ENCODE results near the gene GPANK1.

The GPANK1 gene

GRCh38 chr6:31690231-31691077, 25.7 kb upstream of the GPANK1 start:
- H3K23ac ChIP-seq (ENCODE audit: low read length) = peak overlapping the region; percentile 66
- H3K27me3 ChIP-seq (ENCODE audit: insufficient read depth, low read length, poor library complexity) = no peaks in the 10 kb centered on the region
- H2BK5ac ChIP-seq (ENCODE audit: low read length) = no peak overlapping the region
- WGBS (ENCODE audit: extremely low coverage, insufficient coverage, low lambda C conversion rate) = no CpG with 5 or more reads among the region's 10 CpGs
- no peak overlapping the region for H2AK5ac ChIP-seq (ENCODE audit: low read length)
- peaks cover 29% of the 10 kb centered on the region for H3K36me3 ChIP-seq (ENCODE audit: control insufficient read depth, insufficient read depth, low read length)
- DNase-seq = peak; percentile 78
- H4K8ac ChIP-seq (ENCODE audit: low read depth, low read length) = no peak overlapping the region
- H2BK15ac ChIP-seq (replicated peaks; ENCODE audit: low read depth) = no peak overlapping the region
- no peak overlapping the region for H4K5ac ChIP-seq (ENCODE audit: low read length)
- H3K4me3 ChIP-seq (ENCODE audit: low read length) = no peak overlapping the region
- H3K27ac ChIP-seq (ENCODE audit: low read depth, low read length) = peak overlapping the region; percentile 68
- no peak overlapping the region for H3K18ac ChIP-seq (ENCODE audit: low read length)
- H3K9ac ChIP-seq (ENCODE audit: low read length) = peak overlapping the region; percentile 44
- H2BK120ac ChIP-seq (ENCODE audit: low read depth, low read length) = no peak overlapping the region
- H3K4me2 ChIP-seq (ENCODE audit: low read length) = no peak overlapping the region
- no peaks in the 10 kb centered on the region for H3K79me1 ChIP-seq (ENCODE audit: low read length)
- peak overlapping the region; percentile 79 for H3K56ac ChIP-seq (ENCODE audit: low read length)
- peaks cover 8% of the 10 kb centered on the region for H3K4me1 ChIP-seq (ENCODE audit: control insufficient read depth, low read depth, low read length)
- no peak overlapping the region for H3K4ac ChIP-seq (ENCODE audit: low read depth, low read length)
- no peaks in the 10 kb centered on the region for H3K79me2 ChIP-seq (ENCODE audit: control insufficient read depth, insufficient read depth, low read length)

GRCh38 chr6:31689249-31690110, 24.7 kb upstream of the GPANK1 start:
- H3K36me3 ChIP-seq (ENCODE audit: control insufficient read depth, insufficient read depth, low read length) = peaks cover 26% of the 10 kb centered on the region
- no peaks in the 10 kb centered on the region for H3K27me3 ChIP-seq (ENCODE audit: insufficient read depth, low read length, poor library complexity)
- no peaks in the 10 kb centered on the region for H3K79me2 ChIP-seq (ENCODE audit: control insufficient read depth, insufficient read depth, low read length)
- H2BK15ac ChIP-seq (replicated peaks; ENCODE audit: low read depth) = no peak overlapping the region
- H4K5ac ChIP-seq (ENCODE audit: low read length) = no peak overlapping the region
- no peak overlapping the region for H3K4ac ChIP-seq (ENCODE audit: low read depth, low read length)
- H2AK5ac ChIP-seq (ENCODE audit: low read length) = no peak overlapping the region
- no peak overlapping the region for H3K9ac ChIP-seq (ENCODE audit: low read length)
- no peak overlapping the region for H3K4me2 ChIP-seq (ENCODE audit: low read length)
- WGBS (ENCODE audit: extremely low coverage, insufficient coverage, low lambda C conversion rate) = no CpG with 5 or more reads among the region's 11 CpGs
- no peak overlapping the region for H2BK5ac ChIP-seq (ENCODE audit: low read length)
- H3K23ac ChIP-seq (ENCODE audit: low read length) = no peak overlapping the region
- H4K8ac ChIP-seq (ENCODE audit: low read depth, low read length) = no peak overlapping the region
- no peak overlapping the region for H3K27ac ChIP-seq (ENCODE audit: low read depth, low read length)
- H3K18ac ChIP-seq (ENCODE audit: low read length) = no peak overlapping the region
- no peaks in the 10 kb centered on the region for H3K79me1 ChIP-seq (ENCODE audit: low read length)
- DNase-seq = peak; percentile 41
- no peak overlapping the region for H2BK120ac ChIP-seq (ENCODE audit: low read depth, low read length)
- no peak overlapping the region for H3K4me3 ChIP-seq (ENCODE audit: low read length)
- no peak overlapping the region for H3K56ac ChIP-seq (ENCODE audit: low read length)
- peaks cover 8% of the 10 kb centered on the region for H3K4me1 ChIP-seq (ENCODE audit: control insufficient read depth, low read depth, low read length)

GRCh38 chr6:31687860-31688693, 23.3 kb upstream of the GPANK1 start:
- no peak overlapping the region for H3K4me3 ChIP-seq (ENCODE audit: low read length)
- H3K27ac ChIP-seq (ENCODE audit: low read depth, low read length) = no peak overlapping the region
- DNase-seq = no peak
- H2BK120ac ChIP-seq (ENCODE audit: low read depth, low read length) = no peak overlapping the region
- H3K79me1 ChIP-seq (ENCODE audit: low read length) = no peaks in the 10 kb centered on the region
- WGBS (ENCODE audit: extremely low coverage, insufficient coverage, low lambda C conversion rate) = no CpG with 5 or more reads among the region's 14 CpGs
- H3K4ac ChIP-seq (ENCODE audit: low read depth, low read length) = no peak overlapping the region
- H3K23ac ChIP-seq (ENCODE audit: low read length) = no peak overlapping the region
- H2BK15ac ChIP-seq (replicated peaks; ENCODE audit: low read depth) = no peak overlapping the region
- H3K79me2 ChIP-seq (ENCODE audit: control insufficient read depth, insufficient read depth, low read length) = no peaks in the 10 kb centered on the region
- no peak overlapping the region for H3K4me2 ChIP-seq (ENCODE audit: low read length)
- peak overlapping the region; percentile 42 for H3K56ac ChIP-seq (ENCODE audit: low read length)
- no peak overlapping the region for H2BK5ac ChIP-seq (ENCODE audit: low read length)
- no peak overlapping the region for H4K5ac ChIP-seq (ENCODE audit: low read length)
- no peaks in the 10 kb centered on the region for H3K27me3 ChIP-seq (ENCODE audit: insufficient read depth, low read length, poor library complexity)
- H3K9ac ChIP-seq (ENCODE audit: low read length) = no peak overlapping the region
- H3K36me3 ChIP-seq (ENCODE audit: control insufficient read depth, insufficient read depth, low read length) = peaks cover 23% of the 10 kb centered on the region
- peaks cover 8% of the 10 kb centered on the region for H3K4me1 ChIP-seq (ENCODE audit: control insufficient read depth, low read depth, low read length)
- no peak overlapping the region for H3K18ac ChIP-seq (ENCODE audit: low read length)
- no peak overlapping the region for H4K8ac ChIP-seq (ENCODE audit: low read depth, low read length)
- H2AK5ac ChIP-seq (ENCODE audit: low read length) = no peak overlapping the region

GRCh38 chr6:31687321-31687720, 22.5 kb upstream of the GPANK1 start:
- Histone ChIP-seq H3K27ac (ENCODE audit: low read depth, low read length) (no peak overlapping the region), H2BK15ac (replicated peaks; ENCODE audit: low read depth) (no peak overlapping the region), H3K4ac (ENCODE audit: low read depth, low read length) (no peak overlapping the region), H3K56ac (ENCODE audit: low read length) (no peak overlapping the region), H4K5ac (ENCODE audit: low read length) (no peak overlapping the region), H3K18ac (ENCODE audit: low read length) (no peak overlapping the region), H3K23ac (ENCODE audit: low read length) (no peak overlapping the region), H2AK5ac (ENCODE audit: low read length) (no peak overlapping the region), H3K4me3 (ENCODE audit: low read length) (no peak overlapping the region), H2BK120ac (ENCODE audit: low read depth, low read length) (no peak overlapping the region), H3K36me3 (ENCODE audit: control insufficient read depth, insufficient read depth, low read length) (peaks cover 20% of the 10 kb centered on the region), H4K8ac (ENCODE audit: low read depth, low read length) (no peak overlapping the region), H3K27me3 (ENCODE audit: insufficient read depth, low read length, poor library complexity) (no peaks in the 10 kb centered on the region), H3K9ac (ENCODE audit: low read length) (no peak overlapping the region), H3K4me1 (ENCODE audit: control insufficient read depth, low read depth, low read length) (peaks cover 8% of the 10 kb centered on the region), H3K79me2 (ENCODE audit: control insufficient read depth, insufficient read depth, low read length) (no peaks in the 10 kb centered on the region), H3K4me2 (ENCODE audit: low read length) (no peak overlapping the region), H2BK5ac (ENCODE audit: low read length) (no peak overlapping the region), H3K79me1 (ENCODE audit: low read length) (no peaks in the 10 kb centered on the region)
- WGBS (ENCODE audit: extremely low coverage, insufficient coverage, low lambda C conversion rate) = no CpG with 5 or more reads among the region's 8 CpGs
- no peak for DNase-seq

- Histone ChIP-seq H3K4ac (ENCODE audit: low read depth, low read length) (no peak overlapping the region), H3K36me3 (ENCODE audit: control insufficient read depth, insufficient read depth, low read length) (peaks cover 20% of the 10 kb centered on the region), H3K4me1 (ENCODE audit: control insufficient read depth, low read depth, low read length) (peaks cover 8% of the 10 kb centered on the region), H3K18ac (ENCODE audit: low read length) (no peak overlapping the region), H3K56ac (ENCODE audit: low read length) (no peak overlapping the region), H3K27me3 (ENCODE audit: insufficient read depth, low read length, poor library complexity) (no peaks in the 10 kb centered on the region), H3K23ac (ENCODE audit: low read length) (no peak overlapping the region), H2BK120ac (ENCODE audit: low read depth, low read length) (no peak overlapping the region), H3K27ac (ENCODE audit: low read depth, low read length) (no peak overlapping the region), H3K9ac (ENCODE audit: low read length) (no peak overlapping the region), H3K79me1 (ENCODE audit: low read length) (no peaks in the 10 kb centered on the region), H3K79me2 (ENCODE audit: control insufficient read depth, insufficient read depth, low read length) (no peaks in the 10 kb centered on the region), H2AK5ac (ENCODE audit: low read length) (no peak overlapping the region), H2BK5ac (ENCODE audit: low read length) (no peak overlapping the region), H4K8ac (ENCODE audit: low read depth, low read length) (no peak overlapping the region), H3K4me3 (ENCODE audit: low read length) (no peak overlapping the region), H3K4me2 (ENCODE audit: low read length) (no peak overlapping the region), H4K5ac (ENCODE audit: low read length) (no peak overlapping the region), H2BK15ac (replicated peaks; ENCODE audit: low read depth) (no peak overlapping the region)
- DNase-seq = no peak
- WGBS (ENCODE audit: extremely low coverage, insufficient coverage, low lambda C conversion rate) = no CpG with 5 or more reads among the region's 5 CpGs
These were observed 21.7 kb upstream of the GPANK1 start for GRCh38 chr6:31686483-31686882.

Data from mesendoderm (in vitro differentiated cells).